Endothelial cell (in vitro differentiated cells): ENCODE measurements around the gene ARHGAP33. TPM values are rescaled to one million over a fixed set of nuclear protein-coding genes. Genes with fewer than 3 reads are reported as not detected.
A peak's percentile ranks its signal among the peaks of the same experiment; 100 is the strongest.

Experiments used
- DNase-seq: peaks from one replicate; pipeline ENCODE4 v3.0.0; 2021; ENCODE audit warnings: low spot score
- H3K27ac Mint-ChIP-seq: one replicate; pipeline ENCODE4 v1.8.0; 2021; ENCODE audit warnings: mixed read lengths, inconsistent platforms; ENCODE audit not compliant: unreplicated experiment
- H3K27me3 Mint-ChIP-seq: one replicate; pipeline ENCODE4 v1.8.0; 2021; ENCODE audit warnings: mild to moderate bottlenecking, moderate library complexity, mixed read lengths, inconsistent platforms; ENCODE audit not compliant: unreplicated experiment
- H3K36me3 Mint-ChIP-seq: one replicate; pipeline ENCODE4 v1.8.0; 2021; ENCODE audit warnings: mild to moderate bottlenecking, low read depth, mixed read lengths, inconsistent platforms; ENCODE audit not compliant: unreplicated experiment
- H3K4me1 Mint-ChIP-seq: one replicate; pipeline ENCODE4 v1.8.0; 2021; ENCODE audit warnings: mild to moderate bottlenecking, mixed read lengths, inconsistent platforms; ENCODE audit not compliant: unreplicated experiment
- H3K4me3 Mint-ChIP-seq: one replicate; pipeline ENCODE4 v1.8.0; 2021; ENCODE audit warnings: mild to moderate bottlenecking, mixed read lengths, inconsistent platforms; ENCODE audit not compliant: unreplicated experiment
- H3K9me3 Mint-ChIP-seq: one replicate; pipeline ENCODE4 v1.8.0; 2021; ENCODE audit warnings: mixed read lengths, inconsistent platforms; ENCODE audit not compliant: unreplicated experiment
- total RNA-seq: library from RNA; stranded (reverse); fragmentation: NEBNext Ultra II Directional; extraction: Animal tissue kit (Norgen Biotek cat#: 25700); gene quantifications from one replicate; pipeline ENCODE4 v1.2.1, GENCODE V29; 2021; ENCODE audit not compliant: unreplicated experiment
- TF ChIP-seq, protein P1 (sequence below): fragments of 200-600 bp; sonication (generic); IDR thresholded peaks from one replicate; pipeline ENCODE4 v1.5.0; 2021; ENCODE audit warnings: antibody characterized with exemption; ENCODE audit not compliant: unreplicated experiment

ARHGAP33 gene
- total RNA-seq, 1 donor from 2014 or later = 8.5 TPM

DNA sequence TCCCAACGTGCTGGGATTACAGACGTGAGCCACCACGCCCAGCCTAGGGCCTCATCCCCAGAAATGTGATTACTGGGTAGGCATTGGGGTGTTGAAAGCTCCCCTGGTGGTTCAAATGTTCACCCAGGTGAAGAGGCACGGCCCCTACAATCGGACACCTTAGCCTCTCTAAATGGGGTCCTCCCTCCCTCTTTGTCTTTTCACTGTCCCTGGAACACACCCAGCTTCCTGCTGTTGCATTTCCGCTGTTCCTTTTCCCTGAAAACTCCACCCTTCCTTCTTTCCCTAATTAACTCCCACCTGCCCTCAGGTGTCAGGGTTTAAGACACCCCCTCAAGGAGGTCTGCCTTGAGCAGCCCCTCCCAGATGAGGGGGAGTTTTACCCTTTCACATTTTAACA lies 40.9 kb downstream of the ARHGAP33 start:
- Mint-ChIP-seq H3K36me3 (no peaks in the 10 kb centered on the region), H3K4me3 (peak overlapping the region; percentile 78), H3K9me3 (no peaks in the 10 kb centered on the region), H3K27me3 (peaks cover 7% of the 10 kb centered on the region), H3K27ac (peak overlapping the region; percentile 27), H3K4me1 (peaks cover 6% of the 10 kb centered on the region)
- no peak for DNase-seq
- TF ChIP-seq, protein P1, sequence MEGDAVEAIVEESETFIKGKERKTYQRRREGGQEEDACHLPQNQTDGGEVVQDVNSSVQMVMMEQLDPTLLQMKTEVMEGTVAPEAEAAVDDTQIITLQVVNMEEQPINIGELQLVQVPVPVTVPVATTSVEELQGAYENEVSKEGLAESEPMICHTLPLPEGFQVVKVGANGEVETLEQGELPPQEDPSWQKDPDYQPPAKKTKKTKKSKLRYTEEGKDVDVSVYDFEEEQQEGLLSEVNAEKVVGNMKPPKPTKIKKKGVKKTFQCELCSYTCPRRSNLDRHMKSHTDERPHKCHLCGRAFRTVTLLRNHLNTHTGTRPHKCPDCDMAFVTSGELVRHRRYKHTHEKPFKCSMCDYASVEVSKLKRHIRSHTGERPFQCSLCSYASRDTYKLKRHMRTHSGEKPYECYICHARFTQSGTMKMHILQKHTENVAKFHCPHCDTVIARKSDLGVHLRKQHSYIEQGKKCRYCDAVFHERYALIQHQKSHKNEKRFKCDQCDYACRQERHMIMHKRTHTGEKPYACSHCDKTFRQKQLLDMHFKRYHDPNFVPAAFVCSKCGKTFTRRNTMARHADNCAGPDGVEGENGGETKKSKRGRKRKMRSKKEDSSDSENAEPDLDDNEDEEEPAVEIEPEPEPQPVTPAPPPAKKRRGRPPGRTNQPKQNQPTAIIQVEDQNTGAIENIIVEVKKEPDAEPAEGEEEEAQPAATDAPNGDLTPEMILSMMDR = no peak

DNA sequence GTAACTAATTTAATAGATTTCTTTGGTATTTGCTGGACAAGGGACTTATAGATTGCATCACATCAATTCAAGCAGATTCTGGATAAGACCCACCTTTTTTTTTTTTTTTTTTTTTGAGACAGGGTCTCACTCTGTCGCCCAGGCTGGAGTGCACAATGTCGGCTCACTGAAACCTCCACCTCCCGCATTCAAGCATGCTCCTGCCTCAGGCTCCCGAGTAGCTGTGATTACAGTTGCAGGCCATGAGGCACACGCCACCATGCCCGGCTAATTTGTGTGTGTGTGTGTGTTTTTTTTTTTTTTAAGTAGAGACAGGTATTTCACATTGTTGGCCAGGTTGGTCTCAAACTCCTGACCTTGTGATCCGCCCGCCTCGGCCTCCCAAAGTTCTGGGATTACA lies 41.5 kb downstream of the ARHGAP33 start:
- no peak overlapping the region for H3K27ac Mint-ChIP-seq
- peaks cover 6% of the 10 kb centered on the region for H3K4me1 Mint-ChIP-seq
- peaks cover 7% of the 10 kb centered on the region for H3K27me3 Mint-ChIP-seq
- TF ChIP-seq, protein P1 = no peak
- no peak overlapping the region for H3K4me3 Mint-ChIP-seq
- no peaks in the 10 kb centered on the region for H3K9me3 Mint-ChIP-seq
- no peaks in the 10 kb centered on the region for H3K36me3 Mint-ChIP-seq
- no peak for DNase-seq

DNA sequence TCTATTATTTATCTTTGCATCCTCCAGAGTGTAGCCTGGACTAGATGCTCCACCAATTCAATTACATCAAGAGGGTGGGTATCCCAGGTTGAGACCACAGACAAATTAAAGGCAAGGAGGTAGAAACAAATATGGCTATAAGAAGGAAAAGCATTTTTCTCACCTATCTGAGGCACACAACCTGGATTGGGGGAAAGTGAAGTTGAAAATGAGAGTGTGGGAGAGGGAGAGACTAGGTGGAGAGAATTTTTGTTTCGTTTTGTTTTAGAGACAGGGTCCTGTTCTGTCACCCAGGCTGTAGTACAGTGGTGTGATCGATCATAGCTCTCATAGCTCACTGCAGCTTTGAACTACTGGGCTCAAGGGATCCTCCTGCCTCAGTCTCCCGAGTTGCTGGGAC lies 43.1 kb downstream of the ARHGAP33 start:
- no peak overlapping the region for H3K4me3 Mint-ChIP-seq
- H3K9me3 Mint-ChIP-seq = no peaks in the 10 kb centered on the region
- TF ChIP-seq, protein P1 = no peak
- peaks cover 6% of the 10 kb centered on the region for H3K4me1 Mint-ChIP-seq
- H3K27me3 Mint-ChIP-seq = peaks cover 7% of the 10 kb centered on the region
- H3K27ac Mint-ChIP-seq = no peak overlapping the region
- no peak for DNase-seq
- no peaks in the 10 kb centered on the region for H3K36me3 Mint-ChIP-seq

DNA sequence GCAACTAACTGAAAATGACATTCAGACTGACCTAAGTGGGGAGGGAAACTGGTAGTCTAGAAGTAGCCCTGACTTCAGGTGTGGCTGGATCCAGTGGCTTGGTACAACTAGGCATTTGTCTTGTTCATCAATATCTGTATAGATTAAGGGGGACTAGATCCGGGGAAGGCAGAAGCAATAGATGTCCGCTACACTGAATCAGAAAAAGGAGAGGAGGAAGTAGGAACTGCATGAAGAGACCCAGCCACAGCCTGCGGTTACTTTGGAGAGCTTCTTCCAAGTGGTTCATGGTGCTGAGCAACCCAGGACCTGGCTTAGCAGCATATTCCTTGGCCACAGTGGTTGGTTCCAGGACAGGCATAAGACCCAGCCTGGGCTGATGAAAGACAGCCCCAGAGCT lies 47.2 kb downstream of the ARHGAP33 start:
- H3K4me3 Mint-ChIP-seq = no peak overlapping the region
- H3K27me3 Mint-ChIP-seq = peaks cover 6% of the 10 kb centered on the region
- TF ChIP-seq, protein P1 = no peak
- peaks cover 2% of the 10 kb centered on the region for H3K4me1 Mint-ChIP-seq
- H3K27ac Mint-ChIP-seq = no peak overlapping the region
- H3K36me3 Mint-ChIP-seq = no peaks in the 10 kb centered on the region
- DNase-seq = no peak
- no peaks in the 10 kb centered on the region for H3K9me3 Mint-ChIP-seq

DNA sequence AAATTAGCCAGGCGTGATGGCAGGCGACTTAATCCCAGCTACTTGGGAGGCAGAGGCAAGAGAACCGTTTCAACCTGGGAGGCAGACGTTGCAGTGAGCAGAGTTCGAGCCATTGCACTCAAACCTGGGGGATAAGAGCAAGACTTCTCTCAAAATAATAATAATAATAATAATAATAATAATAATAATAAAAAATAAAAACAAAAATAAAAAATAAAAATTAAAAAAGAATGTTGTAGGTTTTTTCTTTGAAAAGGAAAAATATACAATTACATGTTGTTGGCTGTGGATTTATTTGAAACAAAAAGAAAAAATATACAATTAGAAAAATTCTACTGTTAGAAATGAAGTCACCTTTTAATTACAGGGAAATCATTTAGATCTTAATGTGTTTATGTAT lies 48.8 kb downstream of the ARHGAP33 start:
- H3K9me3 Mint-ChIP-seq = no peaks in the 10 kb centered on the region
- H3K36me3 Mint-ChIP-seq = no peaks in the 10 kb centered on the region
- H3K4me3 Mint-ChIP-seq = no peak overlapping the region
- DNase-seq = no peak
- H3K27ac Mint-ChIP-seq = no peak overlapping the region
- H3K4me1 Mint-ChIP-seq = peaks cover 2% of the 10 kb centered on the region
- H3K27me3 Mint-ChIP-seq = peaks cover 6% of the 10 kb centered on the region
- TF ChIP-seq, protein P1 = no peak
